GM21447 (cell line): ENCODE data around the gene NINL.
"Not testable (repeated sequence)": the region's sequence is repeated elsewhere in the genome, so short reads cannot be mapped to it uniquely, and the experiment has no call there.

Source experiments
- ATAC-seq: cut with Tn5 transposase; IDR thresholded peaks from one replicate; pipeline ENCODE4 v1.9.1; 2021; ENCODE audit not compliant: unreplicated experiment

NINL gene

GRCh38 chr20:25487306-25487705 lies 98.0 kb downstream of the NINL start:
- ATAC-seq = no peak

GRCh38 chr20:25486377-25486776 lies 99.0 kb downstream of the NINL start:
- no peak for ATAC-seq

GRCh38 chr20:25485872-25486271 lies 99.5 kb downstream of the NINL start:
- no peak for ATAC-seq

- no peak for ATAC-seq
Observed at GRCh38 chr20:25484911-25485511, 100.3 kb downstream of the NINL start.

- no peak for ATAC-seq
Observed at GRCh38 chr20:25484224-25484846, 101.0 kb downstream of the NINL start.

GRCh38 chr20:25483431-25484132 lies 101.7 kb downstream of the NINL start:
- ATAC-seq = no peak

- no peak for ATAC-seq
Observed at GRCh38 chr20:25481918-25482253, 103.4 kb downstream of the NINL start.

GRCh38 chr20:25481235-25481917 lies 104.0 kb downstream of the NINL start:
- ATAC-seq = no peak

GRCh38 chr20:25480797-25481196 lies 104.5 kb downstream of the NINL start:
- ATAC-seq = no peak

GRCh38 chr20:25480156-25480555 lies 105.2 kb downstream of the NINL start:
- ATAC-seq = no peak

GRCh38 chr20:25479638-25480037 lies 105.7 kb downstream of the NINL start:
- ATAC-seq = no peak

- no peak for ATAC-seq
Observed at GRCh38 chr20:25478889-25479568, 106.3 kb downstream of the NINL start.

GRCh38 chr20:25477014-25477882 lies 108.1 kb downstream of the NINL start:
- ATAC-seq = no peak

- ATAC-seq = no peak
Observed at GRCh38 chr20:25476106-25477013, 109.0 kb downstream of the NINL start.

- not testable (repeated sequence) for ATAC-seq
Observed at GRCh38 chr20:25473297-25473696, 112.0 kb downstream of the NINL start.

GRCh38 chr20:25471020-25471419 lies 114.3 kb downstream of the NINL start:
- ATAC-seq = no peak

GRCh38 chr20:25470045-25470444 lies 115.3 kb downstream of the NINL start:
- ATAC-seq = no peak

- no peak for ATAC-seq
Observed at GRCh38 chr20:25469558-25469957, 115.8 kb downstream of the NINL start.
